ENCODE data around the gene RASSF4.

The RASSF4 gene

GRCh38 chr10:44988957-44989585 lies 29.5 kb downstream of the RASSF4 start:
- no peaks in the 10 kb centered on the region for H3K9me3 Mint-ChIP-seq
- H3K27me3 Mint-ChIP-seq = peaks cover 5% of the 10 kb centered on the region
- no peak overlapping the region for H3K27ac Mint-ChIP-seq
- H3K4me1 Mint-ChIP-seq (ENCODE audit: low read depth) = no peaks in the 10 kb centered on the region
- H3K36me3 Mint-ChIP-seq (ENCODE audit: low read depth) = no peaks in the 10 kb centered on the region
- no peak overlapping the region for H3K4me3 Mint-ChIP-seq
- peak; percentile 25 for DNase-seq

GRCh38 chr10:44989597-44990301 lies 30.1 kb downstream of the RASSF4 start:
- no peak overlapping the region for H3K27ac Mint-ChIP-seq
- H3K4me3 Mint-ChIP-seq = no peak overlapping the region
- H3K36me3 Mint-ChIP-seq (ENCODE audit: low read depth) = no peaks in the 10 kb centered on the region
- no peaks in the 10 kb centered on the region for H3K9me3 Mint-ChIP-seq
- H3K27me3 Mint-ChIP-seq = peaks cover 5% of the 10 kb centered on the region
- peaks cover 1% of the 10 kb centered on the region for H3K4me1 Mint-ChIP-seq (ENCODE audit: low read depth)
- no peak for DNase-seq

GRCh38 chr10:44990302-44990655 lies 30.7 kb downstream of the RASSF4 start:
- Mint-ChIP-seq H3K27ac (no peak overlapping the region), H3K27me3 (peaks cover 5% of the 10 kb centered on the region), H3K9me3 (no peaks in the 10 kb centered on the region), H3K36me3 (ENCODE audit: low read depth) (no peaks in the 10 kb centered on the region), H3K4me3 (no peak overlapping the region), H3K4me1 (ENCODE audit: low read depth) (peaks cover 6% of the 10 kb centered on the region)
- DNase-seq = no peak

- H3K36me3 Mint-ChIP-seq (ENCODE audit: low read depth) = no peaks in the 10 kb centered on the region
Measured at GRCh38 chr10:44990965-44991364, 31.4 kb downstream of the RASSF4 start.

GRCh38 chr10:44991571-44991970 lies 32.0 kb downstream of the RASSF4 start:
- Mint-ChIP-seq H3K4me3 (no peak overlapping the region), H3K4me1 (ENCODE audit: low read depth) (peaks cover 15% of the 10 kb centered on the region), H3K27ac (no peak overlapping the region), H3K27me3 (peaks cover 5% of the 10 kb centered on the region), H3K9me3 (no peaks in the 10 kb centered on the region), H3K36me3 (ENCODE audit: low read depth) (no peaks in the 10 kb centered on the region)
- DNase-seq = no peak

More at GRCh38 chr10:44990965-44991364, 31.4 kb downstream of the RASSF4 start:
- no peak overlapping the region for H3K4me3 Mint-ChIP-seq
- peaks cover 5% of the 10 kb centered on the region for H3K27me3 Mint-ChIP-seq
- DNase-seq = no peak
- H3K9me3 Mint-ChIP-seq = no peaks in the 10 kb centered on the region
- no peak overlapping the region for H3K27ac Mint-ChIP-seq
- H3K4me1 Mint-ChIP-seq (ENCODE audit: low read depth) = peaks cover 13% of the 10 kb centered on the region

GRCh38 chr10:44992070-44992731 lies 32.6 kb downstream of the RASSF4 start:
- Mint-ChIP-seq H3K27me3 (peaks cover 5% of the 10 kb centered on the region), H3K36me3 (ENCODE audit: low read depth) (no peaks in the 10 kb centered on the region), H3K27ac (no peak overlapping the region), H3K4me1 (ENCODE audit: low read depth) (peaks cover 15% of the 10 kb centered on the region), H3K4me3 (no peak overlapping the region), H3K9me3 (no peaks in the 10 kb centered on the region)
- DNase-seq = no peak

GRCh38 chr10:44992732-44993225 lies 33.2 kb downstream of the RASSF4 start:
- no peaks in the 10 kb centered on the region for H3K9me3 Mint-ChIP-seq
- no peak overlapping the region for H3K27ac Mint-ChIP-seq
- H3K27me3 Mint-ChIP-seq = peaks cover 5% of the 10 kb centered on the region

GRCh38 chr10:44993226-44993921 lies 33.8 kb downstream of the RASSF4 start:
- DNase-seq = no peak
- no peaks in the 10 kb centered on the region for H3K9me3 Mint-ChIP-seq
- no peak overlapping the region for H3K27ac Mint-ChIP-seq
- peaks cover 15% of the 10 kb centered on the region for H3K4me1 Mint-ChIP-seq (ENCODE audit: low read depth)
- H3K4me3 Mint-ChIP-seq = no peak overlapping the region
- peaks cover 4% of the 10 kb centered on the region for H3K27me3 Mint-ChIP-seq
- H3K36me3 Mint-ChIP-seq (ENCODE audit: low read depth) = no peaks in the 10 kb centered on the region

More at GRCh38 chr10:44992732-44993225, 33.2 kb downstream of the RASSF4 start:
- Mint-ChIP-seq H3K4me3 (no peak overlapping the region), H3K4me1 (ENCODE audit: low read depth) (peaks cover 15% of the 10 kb centered on the region), H3K36me3 (ENCODE audit: low read depth) (no peaks in the 10 kb centered on the region)
- no peak for DNase-seq

GRCh38 chr10:44993922-44994751 lies 34.5 kb downstream of the RASSF4 start:
- no peaks in the 10 kb centered on the region for H3K27me3 Mint-ChIP-seq
- H3K9me3 Mint-ChIP-seq = no peaks in the 10 kb centered on the region
- H3K4me3 Mint-ChIP-seq = no peak overlapping the region
- no peak overlapping the region for H3K27ac Mint-ChIP-seq
- H3K36me3 Mint-ChIP-seq (ENCODE audit: low read depth) = no peaks in the 10 kb centered on the region
- DNase-seq = no peak
- H3K4me1 Mint-ChIP-seq (ENCODE audit: low read depth) = peaks cover 15% of the 10 kb centered on the region

GRCh38 chr10:44994752-44995530 lies 35.3 kb downstream of the RASSF4 start:
- Mint-ChIP-seq H3K27ac (no peak overlapping the region), H3K9me3 (peaks cover 3% of the 10 kb centered on the region), H3K27me3 (no peaks in the 10 kb centered on the region), H3K4me3 (no peak overlapping the region), H3K4me1 (ENCODE audit: low read depth) (peaks cover 19% of the 10 kb centered on the region), H3K36me3 (ENCODE audit: low read depth) (peaks cover under 1% of the 10 kb centered on the region)
- DNase-seq = no peak

- Mint-ChIP-seq H3K4me1 (ENCODE audit: low read depth) (peaks cover 25% of the 10 kb centered on the region), H3K4me3 (no peak overlapping the region), H3K27me3 (no peaks in the 10 kb centered on the region), H3K27ac (no peak overlapping the region), H3K9me3 (peaks cover 6% of the 10 kb centered on the region), H3K36me3 (ENCODE audit: low read depth) (peaks cover 7% of the 10 kb centered on the region)
- DNase-seq = no peak
Measured at GRCh38 chr10:44995581-44995913, 35.9 kb downstream of the RASSF4 start.

GRCh38 chr10:44995914-44996669 lies 36.5 kb downstream of the RASSF4 start:
- no peak for DNase-seq
- Mint-ChIP-seq H3K4me1 (ENCODE audit: low read depth) (peaks cover 27% of the 10 kb centered on the region), H3K4me3 (no peak overlapping the region), H3K9me3 (peaks cover 6% of the 10 kb centered on the region), H3K27ac (no peak overlapping the region), H3K27me3 (no peaks in the 10 kb centered on the region), H3K36me3 (ENCODE audit: low read depth) (peaks cover 9% of the 10 kb centered on the region)

Measured in activated T-cell treated with anti-CD3 and anti-CD28 coated beads, Interleukin-2, amount 50 U/mL, for 24 hours (primary cell).